Upper lobe of left lung (tissue), 6 donors: Measurements from ENCODE around the gene SLC23A2. TPM values are rescaled to one million over a fixed set of nuclear protein-coding genes. Genes with fewer than 3 reads are reported as not detected.
A peak's percentile ranks its signal among the peaks of the same experiment; 100 is the strongest.

ENCODE experiments used
- ATAC-seq, 2 donors: fragments of 200-7000 bp; cut with Tn5 transposase; one replicate each; pipeline ENCODE4 v1.9.1; 2022; ENCODE audit warnings: mild to moderate bottlenecking in 2 of 2, moderate library complexity in 2 of 2; ENCODE audit not compliant: low FRiP score in 2 of 2
- DNase-seq, 2 donors: peaks; one replicate each; pipeline ENCODE4 v3.0.0-alpha.2; 2019 to 2020
- H3K27ac ChIP-seq, 4 donors: fragments of 200-600 bp; sonication (generic); one replicate each; pipeline ENCODE4 v1.5.1; 2016 to 2019
- H3K27me3 ChIP-seq, 4 donors: fragments of 200-600 bp; sonication (generic); one replicate each; pipeline ENCODE4 v1.5.1; 2017 to 2019
- H3K36me3 ChIP-seq, 4 donors: fragments of 200-600 bp; sonication (generic); one replicate each; pipeline ENCODE4 v1.5.1; 2016 to 2019
- H3K4me1 ChIP-seq, 4 donors: fragments of 200-600 bp; sonication (generic); one replicate each; pipeline ENCODE4 v1.5.1; 2018 to 2019
- H3K4me3 ChIP-seq, 4 donors: fragments of 200-600 bp; sonication (generic); one replicate each; pipeline ENCODE4 v1.5.1; 2017 to 2019; ENCODE audit warnings: mild to moderate bottlenecking in 2 of 4, moderate library complexity in 1 of 4
- H3K9me3 ChIP-seq, 4 donors: fragments of 200-600 bp; sonication (generic); one replicate each; pipeline ENCODE4 v1.5.1; 2018 to 2019
- CTCF ChIP-seq, 6 experiments: fragments of 450-650 bp in 4 of 6; fragments of 200-600 bp in 2 of 6; sonication (generic) in 2 of 6; IDR thresholded peaks; one replicate each; pipeline ENCODE4 v1.5.1; 2016 to 2019; ENCODE audit warnings: antibody characterized with exemption in 6 of 6
- EP300 ChIP-seq, 4 donors: sonication (generic); formaldehyde crosslinking; IDR thresholded peaks; one replicate each; pipeline ENCODE4 v1.5.1; 2017; ENCODE audit warnings: antibody characterized with exemption in 4 of 4, control low read depth in 2 of 4
- POLR2A ChIP-seq, 4 donors: fragments of 450-650 bp; IDR thresholded peaks; one replicate each; pipeline ENCODE4 v1.5.1; 2016 to 2017; ENCODE audit warnings: antibody characterized with exemption in 4 of 4, mild to moderate bottlenecking in 2 of 4
- POLR2AphosphoS5 ChIP-seq, 2 donors: sonication (generic); formaldehyde crosslinking; IDR thresholded peaks; one replicate each; pipeline ENCODE4 v1.5.1; 2017; ENCODE audit warnings: antibody characterized with exemption in 2 of 2
- WGBS, 2 donors: methylation state at CpG; one replicate each; pipeline ENCODE4 v1.1.5; 2017 to 2018; 5-methylcytosine and 5-hydroxymethylcytosine counted together
- total RNA-seq, 6 donors: library from RNA; depleted of rRNA in 4 of 6; stranded (reverse); fragments of >200 nt in 4 of 6; gene quantifications; one replicate each; pipeline versions ENCODE4 v1.1.0 to v1.2.1, GENCODE V29; 2016 to 2021
- donor health status: DM: no; HTN: no; CAD: no; lungs with moderate emphysema.
- donor health status: DM: no; HTN: yes; CAD: no; lungs with severe emphysema.

Gene SLC23A2
- total RNA-seq, 6 donors from 2014 or later: 13.1 to 26.2 (median 19.2) TPM

- TF ChIP-seq POLR2A (IDR thresholded peaks at IDR 0.05) (peak in 1 of 4 donors; percentile 22), CTCF (IDR thresholded peaks at IDR 0.05) (no peak)
- H3K36me3 ChIP-seq: peaks cover 0 to 15% (median 0%) of the 10 kb centered on the region in 4 donors
- H3K4me3 ChIP-seq: no peak overlapping the region
- no peak for DNase-seq
- peaks cover 51 to 66% (median 58%) of the 10 kb centered on the region in 4 donors for H3K4me1 ChIP-seq
- no peaks in the 10 kb centered on the region for H3K9me3 ChIP-seq
- no peaks in the 10 kb centered on the region for H3K27me3 ChIP-seq
- no peak for ATAC-seq
- WGBS, 2 donors: 74 to 79% methylated on average over 5 of the region's 5 CpGs
- H3K27ac ChIP-seq: peak overlapping the region; percentile 88 to 96 (median 90)
Observed at GRCh38 chr20:4815628-4816027, 185.7 kb downstream of the SLC23A2 start.

GRCh38 chr20:4814696-4815252 lies 186.5 kb downstream of the SLC23A2 start:
- H3K4me3 ChIP-seq: peak overlapping the region; percentile 6 to 41 (median 26)
- 36 to 89% methylated on average over 9 to 20 of the region's 20 CpGs for WGBS, 2 donors
- H3K4me1 ChIP-seq: peaks cover 58 to 68% (median 63%) of the 10 kb centered on the region in 4 donors
- H3K27me3 ChIP-seq: no peaks in the 10 kb centered on the region
- ATAC-seq (peak; percentile 60 to 74), DNase-seq (peak in 1 of 2 donors; percentile 69)
- peak overlapping the region; percentile 88 to 96 (median 90) for H3K27ac ChIP-seq
- TF ChIP-seq POLR2AphosphoS5 (IDR thresholded peaks at IDR 0.05): no peak
- TF ChIP-seq POLR2A (IDR thresholded peaks at IDR 0.05): no peak
- no peak for TF ChIP-seq EP300 (IDR thresholded peaks at IDR 0.05)
- no peak for TF ChIP-seq CTCF (IDR thresholded peaks at IDR 0.05)
- H3K36me3 ChIP-seq: peaks cover 0 to 13% (median 0%) of the 10 kb centered on the region in 4 donors
- no peaks in the 10 kb centered on the region for H3K9me3 ChIP-seq

GRCh38 chr20:4813863-4814695 lies 187.2 kb downstream of the SLC23A2 start:
- DNase-seq: peak in 1 of 2 donors; percentile 75

More at GRCh38 chr20:4813863-4814695, 187.2 kb downstream of the SLC23A2 start:
- 54 to 56% methylated on average over 11 to 13 of the region's 13 CpGs for whole genome bisulfite sequencing, 2 donors
- Histone ChIP-seq H3K27ac (peak overlapping the region; percentile 88 to 96 (median 90)), H3K27me3 (no peaks in the 10 kb centered on the region), H3K36me3 (peaks cover 0 to 11% (median 0%) of the 10 kb centered on the region in 4 donors), H3K9me3 (no peaks in the 10 kb centered on the region), H3K4me3 (peak overlapping the region; percentile 6 to 41 (median 26)), H3K4me1 (peaks cover 65 to 71% (median 68%) of the 10 kb centered on the region in 4 donors)
- peak; percentile 74 to 81 for ATAC-seq
- TF ChIP-seq CTCF (IDR thresholded peaks at IDR 0.05): peak in 1 of 6 experiments; percentile 25
- TF ChIP-seq POLR2A (IDR thresholded peaks at IDR 0.05): peak in 1 of 4 donors; percentile 64
- TF ChIP-seq POLR2AphosphoS5 (IDR thresholded peaks at IDR 0.05): peak; percentile 33 to 73
- peak in 1 of 4 donors; percentile 45 for TF ChIP-seq EP300 (IDR thresholded peaks at IDR 0.05)
